CD14-positive monocyte (primary cell): ENCODE measurements around the gene TNN. TPM values are rescaled to one million over a fixed set of nuclear protein-coding genes. Genes with fewer than 3 reads are reported as not detected.

Source experiments
- DNase-seq, 3 donors: peaks; one replicate each; pipeline ENCODE4 v3.0.0-alpha.2; 2011 to 2022
- H2AFZ ChIP-seq: 2 replicates; pipeline ENCODE4 v1.6.0; 2012; ENCODE audit warnings: mild to moderate bottlenecking, low read depth, low read length, inconsistent platforms; ENCODE audit not compliant: insufficient read depth, poor library complexity, severe bottlenecking
- H3K27ac ChIP-seq, 2 donors: 1 replicate in 1 of 2; 2 replicates in 1 of 2; pipeline ENCODE4 v1.5.1; 2012 to 2013; ENCODE audit warnings: low read length in 2 of 2, control low read depth in 1 of 2, inconsistent platforms in 1 of 2, low read depth in 1 of 2, mild to moderate bottlenecking in 1 of 2
- H3K27me3 ChIP-seq, 2 donors: one replicate each; pipeline versions ENCODE4 v1.6.0 to v1.6.1; 2011 to 2013; ENCODE audit warnings: low read length in 2 of 2; ENCODE audit not compliant: control insufficient read depth in 2 of 2, insufficient read depth in 2 of 2
- H3K36me3 ChIP-seq, 2 donors: replicated peaks in 1 of 2; 1 replicate in 1 of 2; 2 replicates in 1 of 2; pipeline versions ENCODE4 v1.5.1 to v1.6.1; 2012 to 2013; ENCODE audit warnings: low read length in 2 of 2, control low read depth in 1 of 2, inconsistent platforms in 1 of 2, mild to moderate bottlenecking in 1 of 2; ENCODE audit not compliant: insufficient read depth in 2 of 2, control insufficient read depth in 1 of 2
- H3K4me1 ChIP-seq, 2 donors: 1 replicate in 1 of 2; 2 replicates in 1 of 2; pipeline versions ENCODE4 v1.5.1 to v1.6.1; 2012 to 2013; ENCODE audit warnings: low read length in 2 of 2, control low read depth in 1 of 2, inconsistent platforms in 1 of 2, mild to moderate bottlenecking in 1 of 2, moderate library complexity in 1 of 2; ENCODE audit not compliant: insufficient read depth in 2 of 2, control insufficient read depth in 1 of 2
- H3K4me2 ChIP-seq: replicated peaks from 2 replicates; pipeline ENCODE3; 2012; ENCODE audit warnings: low read length, moderate library complexity, mild to moderate bottlenecking; ENCODE audit not compliant: poor library complexity, severe bottlenecking; ENCODE audit errors: extremely low read depth
- H3K4me3 ChIP-seq, 3 experiments: fragments of 200-600 bp in 1 of 3; sonication (generic) in 1 of 3; replicated peaks in 1 of 3; 1 replicate in 2 of 3; 2 replicates in 1 of 3; pipeline ENCODE4 v1.5.1; 2011 to 2013; ENCODE audit warnings: low read length in 3 of 3, mild to moderate bottlenecking in 3 of 3, control low read depth in 2 of 3, low read depth in 2 of 3, inconsistent platforms in 1 of 3, moderate library complexity in 1 of 3
- H3K79me2 ChIP-seq: 2 replicates; pipeline ENCODE4 v1.6.0; 2012; ENCODE audit warnings: mild to moderate bottlenecking, control low read depth, inconsistent platforms, low read length, moderate library complexity; ENCODE audit not compliant: insufficient read depth
- H3K9ac ChIP-seq: 2 replicates; pipeline ENCODE4 v1.6.0; 2017; ENCODE audit warnings: low read length, mild to moderate bottlenecking; ENCODE audit not compliant: insufficient read depth, poor library complexity, severe bottlenecking
- H3K9me3 ChIP-seq, 2 donors: replicated peaks in 1 of 2; 1 replicate in 1 of 2; 2 replicates in 1 of 2; pipeline versions ENCODE4 v1.5.1 to v1.6.1; 2012 to 2013; ENCODE audit warnings: low read length in 2 of 2, control low read depth in 1 of 2; ENCODE audit not compliant: control insufficient read depth in 1 of 2, insufficient read depth in 1 of 2
- H4K20me1 ChIP-seq: 2 replicates; pipeline ENCODE4 v1.6.0; 2012; ENCODE audit warnings: mild to moderate bottlenecking, low read length, control low read depth, moderate library complexity; ENCODE audit not compliant: insufficient read depth
- H3K27ac Mint-ChIP-seq, 7 donors: one replicate each; pipeline ENCODE4 v1.8.0; 2020; ENCODE audit warnings: mild to moderate bottlenecking in 7 of 7, mixed read lengths in 7 of 7, moderate library complexity in 6 of 7, inconsistent platforms in 2 of 7
- H3K27me3 Mint-ChIP-seq, 3 donors: one replicate each; pipeline ENCODE4 v1.8.0; 2021 to 2022; ENCODE audit warnings: low read depth in 3 of 3, mild to moderate bottlenecking in 3 of 3, mixed read lengths in 3 of 3, moderate library complexity in 3 of 3, inconsistent platforms in 1 of 3
- H3K36me3 Mint-ChIP-seq, 2 donors: one replicate each; pipeline ENCODE4 v1.8.0; 2020; ENCODE audit warnings: mixed read lengths in 2 of 2, inconsistent platforms in 1 of 2, mild to moderate bottlenecking in 1 of 2
- H3K4me1 Mint-ChIP-seq: one replicate; pipeline ENCODE4 v1.8.0; 2020; ENCODE audit warnings: mild to moderate bottlenecking, mixed read lengths
- H3K4me3 Mint-ChIP-seq, 2 donors: one replicate each; pipeline ENCODE4 v1.8.0; 2020; ENCODE audit warnings: mild to moderate bottlenecking in 2 of 2, mixed read lengths in 2 of 2, moderate library complexity in 1 of 2
- H3K9me3 Mint-ChIP-seq, 7 donors: one replicate each; pipeline ENCODE4 v1.8.0; 2020 to 2022; ENCODE audit warnings: mixed read lengths in 7 of 7, mild to moderate bottlenecking in 6 of 7, moderate library complexity in 6 of 7, inconsistent platforms in 2 of 7
- CTCF ChIP-seq: fragments of 200-600 bp; IDR thresholded peaks from one replicate; pipeline ENCODE4 v1.8.0; 2022; ENCODE audit warnings: antibody characterized with exemption, mild to moderate bottlenecking
- WGBS: methylation state at CpG from one replicate; pipeline ENCODE4 v1.1.5; 2013; ENCODE audit warnings: missing lambda C conversion rate; ENCODE audit not compliant: insufficient coverage; 5-methylcytosine and 5-hydroxymethylcytosine counted together
- intact Hi-C, 2 donors: fragments of 100-400 bp; cut with micrococcal nuclease; formaldehyde crosslinking; loops; one replicate each; pipeline versions ENCODE4 v1.15.0 to v1.15.1; 2023
- polyA plus RNA-seq, 3 donors: library from polyadenylated mRNA; depleted of rRNA in 1 of 3; unstranded in 2 of 3; stranded (reverse) in 1 of 3; fragments of 300-500 nt in 2 of 3; fragments of >200 nt in 1 of 3; fragmentation: Illumina TruSeq in 2 of 3; gene quantifications; 1 replicate in 2 of 3; 2 replicates in 1 of 3; pipeline ENCODE4 v1.2.3, GENCODE V29; 2012 to 2021

Gene TNN
- polyA plus RNA-seq, 3 donors = not detected

- H3K27me3 Mint-ChIP-seq = no peaks in the 10 kb centered on the region
- no CpG with 5 or more reads among the region's 1 CpG for WGBS
- Histone ChIP-seq H3K27me3 (no peaks in the 10 kb centered on the region), H3K27ac (no peak overlapping the region), H3K79me2 (peaks cover 60% of the 10 kb centered on the region), H3K4me2 (no peak overlapping the region), H4K20me1 (peaks cover 90% of the 10 kb centered on the region), H3K4me3 (no peak overlapping the region), H3K9ac (no peak overlapping the region), H3K9me3 (no peaks in the 10 kb centered on the region), H3K36me3 (peaks cover 36 to 67% of the 10 kb centered on the region in 2 donors), H2AFZ (no peak overlapping the region), H3K4me1 (peaks cover 0 to 2% of the 10 kb centered on the region in 2 donors)
- intact Hi-C loops = no loop called here
- peak overlapping the region in 4 of 7 donors; percentile 5 to 50 (median 41) for H3K27ac Mint-ChIP-seq
- peaks cover 27% of the 10 kb centered on the region for H3K4me1 Mint-ChIP-seq
- H3K36me3 Mint-ChIP-seq = peaks cover 67 to 75% of the 10 kb centered on the region in 2 donors
- no peak overlapping the region for H3K4me3 Mint-ChIP-seq
- no peak for TF ChIP-seq CTCF
- DNase-seq = no peak
- no peaks in the 10 kb centered on the region for H3K9me3 Mint-ChIP-seq
Measured at GRCh38 chr1:175178056-175178455, 110.4 kb downstream of the TNN start.

DNA sequence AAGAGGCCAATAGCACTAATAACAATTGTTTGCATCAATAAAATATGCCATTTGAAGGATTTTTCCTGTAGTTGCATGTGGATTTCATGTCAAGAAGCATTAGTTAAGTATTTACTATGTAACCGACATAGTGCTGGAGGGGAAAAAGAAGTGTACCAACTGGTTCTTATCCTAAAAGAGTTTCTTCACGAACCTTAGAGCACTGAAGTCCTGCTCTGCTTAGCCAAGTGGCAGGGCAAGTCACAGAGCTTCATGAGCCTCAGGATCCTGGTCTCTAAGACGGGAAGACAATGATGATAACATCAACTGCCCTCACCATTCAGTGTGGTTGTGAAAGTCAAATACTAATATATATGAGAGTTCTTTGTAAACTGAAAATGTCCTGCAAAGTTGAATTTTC lies 110.8 kb downstream of the TNN start:
- intact Hi-C loops = no loop called here

More for the DNA sequence above, 110.8 kb downstream of the TNN start:
- H3K27me3 Mint-ChIP-seq = no peaks in the 10 kb centered on the region
- no peak overlapping the region for H3K27ac ChIP-seq
- H3K4me3 Mint-ChIP-seq = no peak overlapping the region
- H3K4me3 ChIP-seq = no peak overlapping the region
- H3K79me2 ChIP-seq = peaks cover 64% of the 10 kb centered on the region
- peaks cover 34 to 67% of the 10 kb centered on the region in 2 donors for H3K36me3 ChIP-seq
- no peaks in the 10 kb centered on the region for H3K27me3 ChIP-seq
- H3K9ac ChIP-seq = no peak overlapping the region
- peaks cover 27% of the 10 kb centered on the region for H3K4me1 Mint-ChIP-seq
- peaks cover 0 to 2% of the 10 kb centered on the region in 2 donors for H3K4me1 ChIP-seq
- no peaks in the 10 kb centered on the region for H3K9me3 Mint-ChIP-seq
- DNase-seq = no peak
- H2AFZ ChIP-seq = no peak overlapping the region
- H3K27ac Mint-ChIP-seq = peak overlapping the region in 2 of 7 donors; percentile 14 to 40
- H3K4me2 ChIP-seq = no peak overlapping the region
- TF ChIP-seq CTCF = no peak
- H3K36me3 Mint-ChIP-seq = peaks cover 67 to 74% of the 10 kb centered on the region in 2 donors
- H3K9me3 ChIP-seq = no peaks in the 10 kb centered on the region
- 100% methylated on average over 1 of the region's 3 CpGs for WGBS
- H4K20me1 ChIP-seq = peaks cover 90% of the 10 kb centered on the region
